Activated CD4-positive, alpha-beta memory T cell treated with anti-CD3 and anti-CD28 coated beads for 36 hours (primary cell): ENCODE measurements around the gene NF1. TPM values are rescaled to one million over a fixed set of nuclear protein-coding genes. Genes with fewer than 3 reads are reported as not detected.
A peak's percentile ranks its signal among the peaks of the same experiment; 100 is the strongest.
"Not testable (repeated sequence)": the region's sequence is repeated elsewhere in the genome, so short reads cannot be mapped to it uniquely, and the experiment has no call there.

Source experiments
- CTCF ChIA-PET: fragments of 350-600 bp; sonication (Branson Sonifier 250); formaldehyde crosslinking; loops from one replicate; lab custom pipeline; 2021; ENCODE audit warnings: antibody characterized with exemption, inconsistent platforms; lab: Charles Lee
- POLR2A ChIA-PET: fragments of 350-600 bp; sonication (Branson Sonifier 250); formaldehyde crosslinking; loops from one replicate; lab custom pipeline; 2021; ENCODE audit warnings: antibody characterized with exemption; lab: Charles Lee
- DNase-seq: peaks from one replicate; pipeline ENCODE4 v3.0.0-alpha.2; 2020
- H3K27ac Mint-ChIP-seq: one replicate; pipeline ENCODE4 v1.8.0; 2021; ENCODE audit warnings: mixed read lengths
- H3K27me3 Mint-ChIP-seq: one replicate; pipeline ENCODE4 v1.8.0; 2021; ENCODE audit warnings: mixed read lengths
- H3K36me3 Mint-ChIP-seq: one replicate; pipeline ENCODE4 v1.8.0; 2021; ENCODE audit warnings: mixed read lengths
- H3K4me1 Mint-ChIP-seq: one replicate; pipeline ENCODE4 v1.8.0; 2021; ENCODE audit warnings: low read depth, mixed read lengths
- H3K4me3 Mint-ChIP-seq: one replicate; pipeline ENCODE4 v1.8.0; 2021; ENCODE audit warnings: mild to moderate bottlenecking, mixed read lengths
- H3K9me3 Mint-ChIP-seq: one replicate; pipeline ENCODE4 v1.8.0; 2021; ENCODE audit warnings: mixed read lengths
- intact Hi-C: fragments of 100-400 bp; cut with micrococcal nuclease; formaldehyde crosslinking; loops from one replicate; pipeline ENCODE4 v1.15.1; 2023
- total RNA-seq, 2 experiments: library from RNA; stranded (reverse); gene quantifications; one replicate each; pipeline ENCODE4 v1.2.3, GENCODE V29; 2021

The NF1 gene
- total RNA-seq, 2 experiments from 2014 or later = 26.5 to 27.0 TPM

- intact Hi-C loops = loop anchor here (1.0 to 5.0 kb wide), 2 partner anchors 10 to 339 kb away; partner anchors contain the start of genes EVI2A and RNF135
- Mint-ChIP-seq H3K27ac (peak overlapping the region; percentile 92), H3K4me3 (peak overlapping the region; percentile 84), H3K27me3 (no peaks in the 10 kb centered on the region), H3K4me1 (peaks cover 55% of the 10 kb centered on the region), H3K9me3 (no peaks in the 10 kb centered on the region), H3K36me3 (peaks cover 12% of the 10 kb centered on the region)
- CTCF ChIA-PET = interaction anchor here (1.7 to 1.8 kb wide), 2 partner anchors 9 to 11 kb away, joined by 6 to 13 read pairs; partner anchors contain the start of gene EVI2A
- peak; percentile 43 for DNase-seq
- POLR2A ChIA-PET = interaction anchor here (4.5 kb wide), 1 partner anchor 8 kb away, joined by 106 read pairs; the partner anchor contains the start of gene EVI2A
Measured at GRCh38 chr17:31310886-31311285, 216.1 kb downstream of the NF1 start.

- POLR2A ChIA-PET = interaction anchor here (4.5 kb wide), 1 partner anchor 8 kb away, joined by 106 read pairs; the partner anchor contains the start of gene EVI2A
Measured at GRCh38 chr17:31311526-31311925, 216.7 kb downstream of the NF1 start.

GRCh38 chr17:31312223-31312622 lies 217.4 kb downstream of the NF1 start:
- ChIA-PET CTCF (interaction anchor here (1.8 kb wide), 1 partner anchor 9 kb away, joined by 6 read pairs; the partner anchor contains the start of gene EVI2A), POLR2A (interaction anchor here (4.5 kb wide), 1 partner anchor 7 kb away, joined by 106 read pairs; the partner anchor contains the start of gene EVI2A)
- Mint-ChIP-seq H3K4me3 (peak overlapping the region; percentile 84), H3K4me1 (peaks cover 55% of the 10 kb centered on the region), H3K27ac (peak overlapping the region; percentile 92)
- not testable (repeated sequence) for H3K9me3 Mint-ChIP-seq, H3K27me3 Mint-ChIP-seq, H3K36me3 Mint-ChIP-seq
- peak; percentile 56 for DNase-seq
- intact Hi-C loops = loop anchor here (5.0 kb wide), 1 partner anchor 340 kb away; the partner anchor contains the start of gene RNF135

More at GRCh38 chr17:31311526-31311925, 216.7 kb downstream of the NF1 start:
- intact Hi-C loops = loop anchor here (5.0 kb wide), 1 partner anchor 339 kb away; the partner anchor contains the start of gene RNF135
- CTCF ChIA-PET = interaction anchor here (1.8 kb wide), 1 partner anchor 10 kb away, joined by 6 read pairs; the partner anchor contains the start of gene EVI2A
- DNase-seq = no peak
- H3K9me3 Mint-ChIP-seq = no peaks in the 10 kb centered on the region
- H3K4me1 Mint-ChIP-seq = peaks cover 55% of the 10 kb centered on the region
- peak overlapping the region; percentile 92 for H3K27ac Mint-ChIP-seq
- peak overlapping the region; percentile 84 for H3K4me3 Mint-ChIP-seq
- H3K27me3 Mint-ChIP-seq = no peaks in the 10 kb centered on the region
- H3K36me3 Mint-ChIP-seq = peaks cover 8% of the 10 kb centered on the region

- Mint-ChIP-seq H3K27me3 (no peaks in the 10 kb centered on the region), H3K4me3 (peak within 1 kb of the TSS; percentile 84), H3K9me3 (no peaks in the 10 kb centered on the region), H3K4me1 (peaks cover 48% of the 10 kb centered on the region), H3K27ac (peak within 1 kb of the TSS; percentile 94), H3K36me3 (peaks cover 19% of the 10 kb centered on the region)
- CTCF ChIA-PET = no interaction called here
- POLR2A ChIA-PET = no interaction called here
- intact Hi-C loops = loop anchor here (5.0 kb wide), 1 partner anchor 342 kb away; the partner anchor contains the start of gene RNF135
- DNase-seq = no peak
Measured at GRCh38 chr17:31313982-31314781, 219.4 kb downstream of the NF1 start, which contains the start of gene EVI2B. EVI2B (minus strand) TSS chr17:31314054; CDS start chr17:31305609, 8,445 bp downstream.

- peak overlapping the region; percentile 11 for H3K4me3 Mint-ChIP-seq
- peaks cover 43% of the 10 kb centered on the region for H3K4me1 Mint-ChIP-seq
- H3K9me3 Mint-ChIP-seq = no peaks in the 10 kb centered on the region
- peaks cover 21% of the 10 kb centered on the region for H3K36me3 Mint-ChIP-seq
- POLR2A ChIA-PET = no interaction called here
- CTCF ChIA-PET = no interaction called here
- DNase-seq = no peak
- peak overlapping the region; percentile 94 for H3K27ac Mint-ChIP-seq
- intact Hi-C loops = loop anchor here (5.0 kb wide), 2 partner anchors 178 to 342 kb away; partner anchors contain the start of gene RNF135
- H3K27me3 Mint-ChIP-seq = no peaks in the 10 kb centered on the region
Measured at GRCh38 chr17:31314782-31315100, 220.0 kb downstream of the NF1 start.

GRCh38 chr17:31318298-31318801 lies 223.6 kb downstream of the NF1 start:
- intact Hi-C loops = loop anchor here (5.0 kb wide), 1 partner anchor 174 kb away; no protein-coding TSS in a partner anchor
- Mint-ChIP-seq H3K27ac (peak overlapping the region; percentile 92), H3K27me3 (no peaks in the 10 kb centered on the region), H3K4me1 (peaks cover 50% of the 10 kb centered on the region), H3K9me3 (no peaks in the 10 kb centered on the region), H3K4me3 (peak overlapping the region; percentile 75), H3K36me3 (peaks cover 20% of the 10 kb centered on the region)
- ChIA-PET CTCF (interaction anchor here (0.6 to 2.0 kb wide), 3 partner anchors 8 to 526 kb away, joined by 3 to 13 read pairs (median 4); no protein-coding TSS in a partner anchor), POLR2A (interaction anchor here (0.7 to 5.4 kb wide), 3 partner anchors 8 to 952 kb away, joined by 3 to 106 read pairs (median 5); partner anchors contain the start of gene RNF135)
- DNase-seq = peak; percentile 80

GRCh38 chr17:31318851-31319661 lies 224.3 kb downstream of the NF1 start:
- peaks cover 18% of the 10 kb centered on the region for H3K36me3 Mint-ChIP-seq
- POLR2A ChIA-PET = interaction anchor here (0.6 to 5.4 kb wide), 5 partner anchors 9 to 348 kb away, joined by 3 to 106 read pairs (median 5); partner anchors contain the start of gene RNF135
- intact Hi-C loops = loop anchor here (5.0 kb wide), 1 partner anchor 173 kb away; no protein-coding TSS in a partner anchor
- no peaks in the 10 kb centered on the region for H3K9me3 Mint-ChIP-seq
- peak overlapping the region; percentile 75 for H3K4me3 Mint-ChIP-seq
- H3K4me1 Mint-ChIP-seq = peaks cover 53% of the 10 kb centered on the region
- DNase-seq = no peak
- CTCF ChIA-PET = interaction anchor here (0.5 to 2.0 kb wide), 6 partner anchors 9 to 1552 kb away, joined by 3 to 13 read pairs (median 4); no protein-coding TSS in a partner anchor
- peak overlapping the region; percentile 92 for H3K27ac Mint-ChIP-seq
- no peaks in the 10 kb centered on the region for H3K27me3 Mint-ChIP-seq

GRCh38 chr17:31320241-31320640 lies 225.5 kb downstream of the NF1 start:
- POLR2A ChIA-PET = interaction anchor here (1.5 to 5.4 kb wide), 4 partner anchors 10 to 349 kb away, joined by 3 to 106 read pairs (median 6); partner anchors contain the start of gene RNF135
- H3K36me3 Mint-ChIP-seq = peaks cover 18% of the 10 kb centered on the region
- no peaks in the 10 kb centered on the region for H3K9me3 Mint-ChIP-seq
- CTCF ChIA-PET = interaction anchor here (0.6 to 2.0 kb wide), 5 partner anchors 10 to 1557 kb away, joined by 3 to 13 read pairs (median 5); partner anchors contain the start of gene MYO1D
- peak overlapping the region; percentile 92 for H3K27ac Mint-ChIP-seq
- H3K4me3 Mint-ChIP-seq = peak overlapping the region; percentile 75
- DNase-seq = no peak
- peaks cover 46% of the 10 kb centered on the region for H3K4me1 Mint-ChIP-seq
- no peaks in the 10 kb centered on the region for H3K27me3 Mint-ChIP-seq
- intact Hi-C loops = loop anchor here (2.0 to 5.0 kb wide), 2 partner anchors 13 to 498 kb away; partner anchors contain the start of gene CRLF3

- DNase-seq = no peak
- H3K27me3 Mint-ChIP-seq = no peaks in the 10 kb centered on the region
- peaks cover 18% of the 10 kb centered on the region for H3K36me3 Mint-ChIP-seq
- H3K4me1 Mint-ChIP-seq = peaks cover 41% of the 10 kb centered on the region
- intact Hi-C loops = loop anchor here (1.0 to 5.0 kb wide), 3 partner anchors 10 to 498 kb away; partner anchors contain the start of gene CRLF3
- CTCF ChIA-PET = interaction anchor here (0.6 kb wide), 1 partner anchor 1556 kb away, joined by 5 read pairs; the partner anchor contains the start of gene MYO1D
- POLR2A ChIA-PET = interaction anchor here (5.4 kb wide), 1 partner anchor 11 kb away, joined by 106 read pairs; no protein-coding TSS in a partner anchor
- no peaks in the 10 kb centered on the region for H3K9me3 Mint-ChIP-seq
- H3K27ac Mint-ChIP-seq = peak overlapping the region; percentile 92
- H3K4me3 Mint-ChIP-seq = peak overlapping the region; percentile 75
Measured at GRCh38 chr17:31320791-31321190, 226.0 kb downstream of the NF1 start.

GRCh38 chr17:31321481-31321880 lies 226.7 kb downstream of the NF1 start, which contains the start of gene EVI2A:
EVI2A (minus strand) TSS chr17:31321622; CDS start chr17:31319013, 2,609 bp downstream.
- Mint-ChIP-seq H3K36me3 (peaks cover 18% of the 10 kb centered on the region), H3K9me3 (no peaks in the 10 kb centered on the region), H3K27ac (peak within 1 kb of the TSS; percentile 92), H3K27me3 (no peaks in the 10 kb centered on the region), H3K4me1 (peaks cover 35% of the 10 kb centered on the region), H3K4me3 (peak within 1 kb of the TSS; percentile 75)
- POLR2A ChIA-PET = interaction anchor here (5.4 kb wide), 1 partner anchor 11 kb away, joined by 106 read pairs; no protein-coding TSS in a partner anchor
- DNase-seq = peak; percentile 87
- CTCF ChIA-PET = interaction anchor here (0.7 to 0.8 kb wide), 2 partner anchors 10 to 166 kb away, joined by 3 to 6 read pairs; no protein-coding TSS in a partner anchor
- intact Hi-C loops = loop anchor here (1.0 to 5.0 kb wide), 3 partner anchors 11 to 499 kb away; partner anchors contain the start of gene CRLF3
